ENCODE data around the gene GFOD1. TPM values are rescaled to one million over a fixed set of nuclear protein-coding genes. Genes with fewer than 3 reads are reported as not detected.

GFOD1 gene
- total RNA-seq, 8 experiments from 2014 or later = 2.8 to 40.0 (median 9.4) TPM

GRCh38 chr6:13508711-13509705 is 21.6 kb upstream of the GFOD1 start:
- Histone ChIP-seq H3K4me3 (no peak overlapping the region), H3K4me1 (replicated peaks in 1 of 2) (no peaks in the 10 kb centered on the region), H3K27ac (no peak overlapping the region)
- ATAC-seq (replicated peaks in 6 of 8) = peak in 2 of 8 experiments; percentile 78 to 87
- 24 to 92% (median 83%) methylated on average over 7 to 13 of the region's 13 CpGs for WGBS, 10 experiments
- in situ Hi-C loops (cut with MboI; ENCODE audit: low pct_unique_long_range_greater_than_20kb in 2 of 9, low sequenced_read_pairs in 9 of 9, unreplicated experiment in 9 of 9) = no loop called here

GRCh38 chr6:13507306-13507860 is 20.0 kb upstream of the GFOD1 start:
- 0 to 100% (median 80%) methylated on average over 1 to 2 of the region's 3 CpGs; no CpG with 5 or more reads in 1 of the 10 experiments for WGBS, 10 experiments

GRCh38 chr6:13505345-13505734 is 17.9 kb upstream of the GFOD1 start:
- 84 to 100% (median 94%) methylated on average over 2 to 7 of the region's 7 CpGs; no CpG with 5 or more reads in 1 of the 10 experiments for WGBS, 10 experiments
- H3K27ac ChIP-seq = no peak overlapping the region
- no peak overlapping the region for H3K4me3 ChIP-seq
- H3K4me1 ChIP-seq (replicated peaks in 1 of 2) = no peaks in the 10 kb centered on the region
- in situ Hi-C loops (cut with MboI; ENCODE audit: low pct_unique_long_range_greater_than_20kb in 2 of 9, low sequenced_read_pairs in 9 of 9, unreplicated experiment in 9 of 9) = no loop called here
- ATAC-seq (replicated peaks in 6 of 8) = no peak

More at GRCh38 chr6:13507306-13507860, 20.0 kb upstream of the GFOD1 start:
- in situ Hi-C loops (cut with MboI; ENCODE audit: low pct_unique_long_range_greater_than_20kb in 2 of 9, low sequenced_read_pairs in 9 of 9, unreplicated experiment in 9 of 9) = no loop called here
- Histone ChIP-seq H3K4me1 (replicated peaks in 1 of 2) (no peaks in the 10 kb centered on the region), H3K4me3 (no peak overlapping the region), H3K27ac (no peak overlapping the region)
- peak in 1 of 8 experiments; percentile 31 for ATAC-seq (replicated peaks in 6 of 8)

- H3K4me1 ChIP-seq (replicated peaks in 1 of 2) = no peaks in the 10 kb centered on the region
- in situ Hi-C loops (cut with MboI; ENCODE audit: low pct_unique_long_range_greater_than_20kb in 2 of 9, low sequenced_read_pairs in 9 of 9, unreplicated experiment in 9 of 9) = no loop called here
- WGBS, 10 experiments = 78 to 100% (median 86%) methylated on average over 1 to 4 of the region's 5 CpGs; no CpG with 5 or more reads in 2 of the 10 experiments
- ATAC-seq (replicated peaks in 6 of 8) = no peak
- H3K27ac ChIP-seq = no peak overlapping the region
- H3K4me3 ChIP-seq = no peak overlapping the region
Observed at GRCh38 chr6:13504611-13505344, 17.4 kb upstream of the GFOD1 start.

- Histone ChIP-seq H3K4me1 (replicated peaks in 1 of 2) (peaks cover 8 to 9% of the 10 kb centered on the region in 2 donors), H3K4me3 (no peak overlapping the region), H3K27ac (no peak overlapping the region)
- in situ Hi-C loops (cut with MboI; ENCODE audit: low pct_unique_long_range_greater_than_20kb in 2 of 9, low sequenced_read_pairs in 9 of 9, unreplicated experiment in 9 of 9) = no loop called here
- ATAC-seq (replicated peaks in 6 of 8) = no peak
- WGBS, 10 experiments = 50 to 100% (median 93%) methylated on average over 1 to 2 of the region's 3 CpGs; no CpG with 5 or more reads in 7 of the 10 experiments
Observed at GRCh38 chr6:13500915-13501314, 13.5 kb upstream of the GFOD1 start.

GRCh38 chr6:13500264-13500663 is 12.9 kb upstream of the GFOD1 start:
- no peak for ATAC-seq (replicated peaks in 6 of 8)
- Histone ChIP-seq H3K4me1 (replicated peaks in 1 of 2) (peaks cover 14 to 16% of the 10 kb centered on the region in 2 donors), H3K4me3 (no peak overlapping the region), H3K27ac (no peak overlapping the region)
- in situ Hi-C loops (cut with MboI; ENCODE audit: low pct_unique_long_range_greater_than_20kb in 2 of 9, low sequenced_read_pairs in 9 of 9, unreplicated experiment in 9 of 9) = no loop called here
- 55 to 73% (median 71%) methylated on average over 1 of the region's 1 CpG; no CpG with 5 or more reads in 7 of the 10 experiments for WGBS, 10 experiments

GRCh38 chr6:13496513-13497190 is 9.3 kb upstream of the GFOD1 start:
- peaks cover 16 to 19% of the 10 kb centered on the region in 2 donors for H3K4me1 ChIP-seq (replicated peaks in 1 of 2)
- 0 to 67% (median 38%) methylated on average over 1 of the region's 1 CpG for WGBS, 10 experiments
- H3K4me3 ChIP-seq = no peak overlapping the region
- in situ Hi-C loops (cut with MboI; ENCODE audit: low pct_unique_long_range_greater_than_20kb in 2 of 9, low sequenced_read_pairs in 9 of 9, unreplicated experiment in 9 of 9) = no loop called here
- no peak overlapping the region for H3K27ac ChIP-seq
- no peak for ATAC-seq (replicated peaks in 6 of 8)

- peak in 1 of 8 experiments; percentile 48 for ATAC-seq (replicated peaks in 6 of 8)
- in situ Hi-C loops (cut with MboI; ENCODE audit: low pct_unique_long_range_greater_than_20kb in 2 of 9, low sequenced_read_pairs in 9 of 9, unreplicated experiment in 9 of 9) = no loop called here
- Histone ChIP-seq H3K4me3 (no peak overlapping the region), H3K4me1 (replicated peaks in 1 of 2) (peaks cover 16 to 19% of the 10 kb centered on the region in 2 donors), H3K27ac (no peak overlapping the region)
- WGBS, 10 experiments = 26 to 100% (median 71%) methylated on average over 1 to 3 of the region's 3 CpGs; no CpG with 5 or more reads in 3 of the 10 experiments
Observed at GRCh38 chr6:13495818-13496217, 8.4 kb upstream of the GFOD1 start.

GRCh38 chr6:13495112-13495776 is 7.8 kb upstream of the GFOD1 start:
- peak in 6 of 8 experiments; percentile 49 to 74 (median 55) for ATAC-seq (replicated peaks in 6 of 8)
- H3K4me1 ChIP-seq (replicated peaks in 1 of 2) = peaks cover 16 to 19% of the 10 kb centered on the region in 2 donors
- no peak overlapping the region for H3K27ac ChIP-seq
- in situ Hi-C loops (cut with MboI; ENCODE audit: low pct_unique_long_range_greater_than_20kb in 2 of 9, low sequenced_read_pairs in 9 of 9, unreplicated experiment in 9 of 9) = no loop called here
- WGBS, 10 experiments = 33 to 97% (median 58%) methylated on average over 1 to 5 of the region's 5 CpGs; no CpG with 5 or more reads in 2 of the 10 experiments
- H3K4me3 ChIP-seq = no peak overlapping the region

GRCh38 chr6:13494137-13494536 is 6.7 kb upstream of the GFOD1 start:
- ATAC-seq (replicated peaks in 6 of 8) = no peak
- Histone ChIP-seq H3K4me3 (no peak overlapping the region), H3K27ac (no peak overlapping the region), H3K4me1 (replicated peaks in 1 of 2) (peaks cover 16 to 19% of the 10 kb centered on the region in 2 donors)
- 0 to 82% (median 50%) methylated on average over 1 to 2 of the region's 3 CpGs; no CpG with 5 or more reads in 5 of the 10 experiments for WGBS, 10 experiments
- in situ Hi-C loops (cut with MboI; ENCODE audit: low pct_unique_long_range_greater_than_20kb in 2 of 9, low sequenced_read_pairs in 9 of 9, unreplicated experiment in 9 of 9) = no loop called here

GRCh38 chr6:13493147-13493546 is 5.7 kb upstream of the GFOD1 start:
- no peak for ATAC-seq (replicated peaks in 6 of 8)
- Histone ChIP-seq H3K27ac (no peak overlapping the region), H3K4me3 (no peak overlapping the region), H3K4me1 (replicated peaks in 1 of 2) (peaks cover 16 to 19% of the 10 kb centered on the region in 2 donors)
- WGBS, 10 experiments = 86 to 100% (median 97%) methylated on average over 1 to 3 of the region's 3 CpGs
- in situ Hi-C loops (cut with MboI; ENCODE audit: low pct_unique_long_range_greater_than_20kb in 2 of 9, low sequenced_read_pairs in 9 of 9, unreplicated experiment in 9 of 9) = no loop called here

GRCh38 chr6:13492357-13492756 is 5.0 kb upstream of the GFOD1 start:
- Histone ChIP-seq H3K4me3 (no peak overlapping the region), H3K27ac (no peak overlapping the region), H3K4me1 (replicated peaks in 1 of 2) (peaks cover 16 to 19% of the 10 kb centered on the region in 2 donors)
- in situ Hi-C loops (cut with MboI; ENCODE audit: low pct_unique_long_range_greater_than_20kb in 2 of 9, low sequenced_read_pairs in 9 of 9, unreplicated experiment in 9 of 9) = no loop called here
- ATAC-seq (replicated peaks in 6 of 8) = no peak
- 33 to 100% (median 76%) methylated on average over 1 to 2 of the region's 2 CpGs; no CpG with 5 or more reads in 1 of the 10 experiments for WGBS, 10 experiments
